Memory B cell (primary cell): ENCODE measurements around the gene CTSZ.
"Not testable (repeated sequence)": the region's sequence is repeated elsewhere in the genome, so short reads cannot be mapped to it uniquely, and the experiment has no call there.

Experiments used
- ATAC-seq: fragments of 150-1000 bp; cut with Tn5 transposase; 2 replicates; pipeline ENCODE4 v1.10.0; 2021; ENCODE audit warnings: low read depth, mild to moderate bottlenecking, moderate library complexity
- DNase-seq, 2 donors: peaks; one replicate each; pipeline ENCODE4 v3.0.0; 2022; ENCODE audit warnings: low spot score in 2 of 2
- H3K27ac Mint-ChIP-seq: one replicate; pipeline ENCODE4 v1.8.0; 2022; ENCODE audit warnings: mild to moderate bottlenecking, moderate library complexity, mixed read lengths
- H3K27me3 Mint-ChIP-seq: one replicate; pipeline ENCODE4 v1.8.0; 2022; ENCODE audit warnings: mixed read lengths
- H3K36me3 Mint-ChIP-seq: one replicate; pipeline ENCODE4 v1.8.0; 2022; ENCODE audit warnings: mild to moderate bottlenecking, mixed read lengths
- H3K4me1 Mint-ChIP-seq: one replicate; pipeline ENCODE4 v1.8.0; 2022; ENCODE audit warnings: mixed read lengths
- H3K4me3 Mint-ChIP-seq: one replicate; pipeline ENCODE4 v1.8.0; 2022; ENCODE audit warnings: mild to moderate bottlenecking, moderate library complexity, mixed read lengths
- H3K9me3 Mint-ChIP-seq: one replicate; pipeline ENCODE4 v1.8.0; 2022; ENCODE audit warnings: mixed read lengths

CTSZ gene

GRCh38 chr20:59013031-59013951 lies 6.2 kb upstream of the CTSZ start:
- Mint-ChIP-seq H3K27ac (no peak overlapping the region), H3K9me3 (no peaks in the 10 kb centered on the region), H3K27me3 (no peaks in the 10 kb centered on the region), H3K4me1 (peaks cover 40% of the 10 kb centered on the region), H3K36me3 (no peaks in the 10 kb centered on the region), H3K4me3 (no peak overlapping the region)
- ATAC-seq (no peak), DNase-seq (no peak)

- not testable (repeated sequence) for H3K27ac Mint-ChIP-seq, H3K36me3 Mint-ChIP-seq, DNase-seq, H3K9me3 Mint-ChIP-seq, H3K4me3 Mint-ChIP-seq, H3K27me3 Mint-ChIP-seq, ATAC-seq
- H3K4me1 Mint-ChIP-seq: peaks cover 36% of the 10 kb centered on the region
Observed at GRCh38 chr20:59011874-59012157, 4.8 kb upstream of the CTSZ start.

- DNase-seq (no peak), ATAC-seq (no peak)
- Mint-ChIP-seq H3K4me3 (no peak overlapping the region), H3K36me3 (peaks cover under 1% of the 10 kb centered on the region), H3K27me3 (no peaks in the 10 kb centered on the region), H3K27ac (no peak overlapping the region), H3K4me1 (peaks cover 31% of the 10 kb centered on the region), H3K9me3 (no peaks in the 10 kb centered on the region)
Observed at GRCh38 chr20:59010995-59011873, 4.2 kb upstream of the CTSZ start.

- no peaks in the 10 kb centered on the region for H3K9me3 Mint-ChIP-seq
- H3K4me3 Mint-ChIP-seq: no peak overlapping the region
- H3K27me3 Mint-ChIP-seq: no peaks in the 10 kb centered on the region
- H3K4me1 Mint-ChIP-seq: peaks cover 31% of the 10 kb centered on the region
- ATAC-seq (no peak), DNase-seq (no peak)
- peaks cover 4% of the 10 kb centered on the region for H3K36me3 Mint-ChIP-seq
- H3K27ac Mint-ChIP-seq: no peak overlapping the region
Observed at GRCh38 chr20:59010321-59010994, 3.4 kb upstream of the CTSZ start.

GRCh38 chr20:59008715-59009336 lies 1.8 kb upstream of the CTSZ start:
- peak overlapping the region; percentile 94 for H3K27ac Mint-ChIP-seq
- H3K27me3 Mint-ChIP-seq: no peaks in the 10 kb centered on the region
- peaks cover 43% of the 10 kb centered on the region for H3K4me1 Mint-ChIP-seq
- no peak for DNase-seq
- no peaks in the 10 kb centered on the region for H3K9me3 Mint-ChIP-seq
- H3K36me3 Mint-ChIP-seq: peaks cover 9% of the 10 kb centered on the region
- no peak for ATAC-seq
- H3K4me3 Mint-ChIP-seq: no peak overlapping the region

DNA sequence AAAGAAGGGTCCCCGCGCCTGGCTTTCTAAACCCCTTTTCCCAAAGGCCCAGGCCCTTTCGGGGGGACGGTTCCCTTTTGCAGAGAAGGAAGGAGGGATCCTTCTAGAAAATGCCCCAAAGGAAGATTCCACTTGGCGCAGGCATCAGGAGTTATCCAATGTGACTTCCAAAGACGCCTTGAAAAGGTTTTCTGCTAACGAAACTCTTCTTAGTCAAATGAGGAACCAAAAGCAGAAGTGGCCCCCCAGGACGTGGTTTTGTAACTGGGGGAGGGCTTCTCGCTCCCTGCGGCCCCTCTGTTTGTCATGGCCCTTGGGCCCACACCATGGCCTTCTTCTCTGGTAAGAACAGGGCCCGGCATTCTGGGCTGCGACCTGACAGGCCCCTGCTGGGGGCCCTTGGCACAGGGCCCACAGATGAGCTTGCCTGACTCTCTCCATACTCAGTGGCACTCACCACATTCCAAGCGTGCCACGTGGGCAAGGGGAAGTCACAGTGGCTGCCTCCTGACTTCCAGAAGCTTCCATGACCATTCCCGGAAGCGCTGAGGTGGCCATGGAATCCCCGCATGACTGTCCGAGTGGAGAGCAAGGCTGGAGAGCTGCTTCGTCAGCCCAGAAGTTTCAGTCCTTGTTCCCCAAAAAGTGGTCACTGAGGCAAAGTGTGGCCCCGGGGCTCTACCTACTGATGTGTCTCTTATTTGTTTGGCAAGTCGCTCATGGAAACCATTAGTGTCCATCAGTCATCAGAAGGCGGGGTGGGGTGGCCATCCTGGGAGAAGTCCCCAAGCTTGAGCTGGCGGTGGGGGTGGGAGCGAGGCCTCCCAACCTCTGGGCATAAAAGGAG lies 834 bp upstream of the CTSZ start:
- Mint-ChIP-seq H3K27me3 (no peaks in the 10 kb centered on the region), H3K4me3 (peak overlapping the region; percentile 98), H3K9me3 (no peaks in the 10 kb centered on the region), H3K4me1 (peaks cover 46% of the 10 kb centered on the region), H3K27ac (peak overlapping the region; percentile 94), H3K36me3 (peaks cover 16% of the 10 kb centered on the region)
- DNase-seq (peak; percentile 67 to 71), ATAC-seq (peak; percentile 37)

DNA sequence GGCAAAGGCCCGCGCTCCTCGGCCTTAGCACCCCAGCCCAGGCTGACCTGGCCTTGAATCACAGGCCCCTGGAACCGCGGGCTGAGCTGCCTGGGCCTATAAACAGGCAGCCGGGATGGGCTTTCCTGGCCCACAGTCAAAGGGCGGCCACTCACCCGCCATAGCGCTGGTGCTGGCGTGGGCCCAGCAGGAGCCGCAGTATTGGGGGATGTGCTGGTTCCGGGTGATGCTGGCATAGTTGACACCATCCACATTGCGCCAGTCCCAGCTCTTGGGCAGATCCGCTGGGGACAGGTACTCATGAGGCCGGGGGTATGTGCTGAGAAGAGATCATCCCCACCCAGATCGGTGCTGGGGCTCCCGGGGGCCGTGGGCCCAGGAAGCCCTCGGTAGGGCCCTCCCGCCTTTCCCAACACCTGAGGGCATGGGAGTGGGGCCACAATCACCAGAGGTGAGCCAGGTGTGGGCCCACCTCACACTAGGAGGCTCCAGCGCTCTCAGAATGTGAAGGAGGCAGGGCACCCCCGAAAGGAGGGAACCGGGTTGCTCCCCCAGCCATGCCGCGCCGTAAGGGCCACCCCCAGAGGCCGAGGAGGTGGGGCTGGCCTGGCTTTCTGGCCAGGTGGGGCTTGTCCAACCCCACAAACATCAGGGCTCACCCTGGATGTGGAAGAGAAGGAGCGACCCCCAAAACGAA lies 739 bp downstream of the CTSZ start:
- ATAC-seq (no peak), DNase-seq (peak in 1 of 2 donors; percentile 30)
- no peaks in the 10 kb centered on the region for H3K9me3 Mint-ChIP-seq
- peaks cover 52% of the 10 kb centered on the region for H3K4me1 Mint-ChIP-seq
- H3K27me3 Mint-ChIP-seq: no peaks in the 10 kb centered on the region
- peaks cover 27% of the 10 kb centered on the region for H3K36me3 Mint-ChIP-seq
- peak overlapping the region; percentile 96 for H3K27ac Mint-ChIP-seq
- H3K4me3 Mint-ChIP-seq: peak overlapping the region; percentile 93

DNA sequence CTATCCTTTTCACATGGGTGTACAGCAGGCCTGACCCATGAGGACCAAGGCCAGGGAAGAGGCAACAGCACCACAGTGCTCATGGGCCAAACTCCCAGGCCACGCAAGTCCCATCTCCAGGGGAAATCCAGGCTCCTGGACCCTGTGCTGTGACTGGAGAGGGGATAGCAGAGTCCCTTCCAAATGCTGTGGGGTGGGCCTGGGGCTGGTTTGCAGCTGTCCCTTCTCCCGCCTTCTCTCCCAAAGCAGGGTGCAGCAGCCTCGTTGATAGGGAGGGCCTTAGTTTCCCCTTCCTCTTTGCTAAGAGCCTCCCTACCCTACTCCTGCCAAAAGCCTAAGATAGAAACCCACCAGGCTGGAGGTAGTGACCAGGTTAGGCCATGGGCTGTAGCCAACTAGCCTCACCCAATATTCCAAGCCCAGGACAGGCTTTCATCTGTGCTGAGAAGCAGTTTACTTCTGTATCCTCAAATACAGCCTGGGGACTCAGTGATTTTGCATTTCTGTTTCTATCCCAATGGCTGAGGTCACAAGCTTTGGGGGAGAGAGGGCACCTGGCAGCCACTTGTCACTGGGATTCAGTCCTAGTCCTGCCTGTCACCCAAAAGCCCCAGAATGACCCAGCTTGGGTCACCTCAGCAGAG lies 1.4 kb downstream of the CTSZ start:
- H3K9me3 Mint-ChIP-seq: no peaks in the 10 kb centered on the region
- peak overlapping the region; percentile 93 for H3K4me3 Mint-ChIP-seq
- peaks cover 50% of the 10 kb centered on the region for H3K4me1 Mint-ChIP-seq
- no peak for DNase-seq
- H3K27me3 Mint-ChIP-seq: no peaks in the 10 kb centered on the region
- no peak for ATAC-seq
- peaks cover 27% of the 10 kb centered on the region for H3K36me3 Mint-ChIP-seq
- H3K27ac Mint-ChIP-seq: peak overlapping the region; percentile 96

GRCh38 chr20:59004763-59005522 lies 2.1 kb downstream of the CTSZ start:
- H3K4me1 Mint-ChIP-seq: peaks cover 49% of the 10 kb centered on the region

GRCh38 chr20:59004493-59004762 lies 2.6 kb downstream of the CTSZ start:
- Mint-ChIP-seq H3K4me1 (peaks cover 46% of the 10 kb centered on the region), H3K36me3 (peaks cover 27% of the 10 kb centered on the region), H3K9me3 (no peaks in the 10 kb centered on the region), H3K4me3 (peak overlapping the region; percentile 93), H3K27me3 (no peaks in the 10 kb centered on the region), H3K27ac (peak overlapping the region; percentile 96)
- DNase-seq (no peak), ATAC-seq (peak; percentile 8)

More at GRCh38 chr20:59004763-59005522, 2.1 kb downstream of the CTSZ start:
- Mint-ChIP-seq H3K9me3 (no peaks in the 10 kb centered on the region), H3K4me3 (peak overlapping the region; percentile 93), H3K36me3 (peaks cover 27% of the 10 kb centered on the region), H3K27ac (peak overlapping the region; percentile 96), H3K27me3 (no peaks in the 10 kb centered on the region)
- ATAC-seq: peak; percentile 68
- peak; percentile 83 to 90 for DNase-seq

GRCh38 chr20:59003836-59004492 lies 3.1 kb downstream of the CTSZ start:
- no peak for ATAC-seq

More at GRCh38 chr20:59003836-59004492, 3.1 kb downstream of the CTSZ start:
- no peak for DNase-seq
- Mint-ChIP-seq H3K4me1 (peaks cover 46% of the 10 kb centered on the region), H3K4me3 (peak overlapping the region; percentile 93), H3K9me3 (no peaks in the 10 kb centered on the region), H3K27me3 (no peaks in the 10 kb centered on the region), H3K36me3 (peaks cover 27% of the 10 kb centered on the region), H3K27ac (peak overlapping the region; percentile 96)
